ENCODE data around the gene IGF2BP3.

- TF ChIP-seq CTCF (IDR thresholded peaks at IDR 0.05) (no peak), POLR2AphosphoS5 (IDR thresholded peaks at IDR 0.05; ENCODE audit: low read depth, low read length) (no peak), SIN3A (IDR thresholded peaks at IDR 0.05; ENCODE audit: borderline replicate concordance, insufficient read depth, low read depth, low read length) (no peak)
Observed at GRCh38 chr7:23371654-23372053, 98.6 kb downstream of the IGF2BP3 start.

Measured in Panc1 (cell line).